Activated T-cell treated with anti-CD3 and anti-CD28 coated beads, Interleukin-2, amount 50 U/mL, for 72 hours (primary cell): Measurements from ENCODE around the gene CEND1. TPM values are rescaled to one million over a fixed set of nuclear protein-coding genes. Genes with fewer than 3 reads are reported as not detected.
"Not testable (repeated sequence)": the region's sequence is repeated elsewhere in the genome, so short reads cannot be mapped to it uniquely, and the experiment has no call there.

Experiments
- ATAC-seq, 2 donors: fragments of 150-1000 bp; cut with Tn5 transposase; replicated peaks in 1 of 2; 2 replicates each; pipeline ENCODE4 v1.10.0; 2021; ENCODE audit warnings: moderate library complexity in 2 of 2, mild to moderate bottlenecking in 1 of 2
- DNase-seq, 2 donors: peaks; one replicate each; pipeline ENCODE4 v3.0.0; 2021 to 2022; ENCODE audit warnings: mixed read lengths in 1 of 2
- H3K27ac Mint-ChIP-seq: one replicate; pipeline ENCODE4 v1.8.0; 2022; ENCODE audit warnings: mild to moderate bottlenecking, moderate library complexity, mixed read lengths
- H3K27me3 Mint-ChIP-seq: one replicate; pipeline ENCODE4 v1.8.0; 2022; ENCODE audit warnings: low read depth, mixed read lengths
- H3K36me3 Mint-ChIP-seq, 2 donors: one replicate each; pipeline ENCODE4 v1.8.0; 2022; ENCODE audit warnings: mixed read lengths in 2 of 2, mild to moderate bottlenecking in 1 of 2; ENCODE audit not compliant: insufficient read depth in 2 of 2
- H3K4me1 Mint-ChIP-seq: one replicate; pipeline ENCODE4 v1.8.0; 2022; ENCODE audit warnings: low read depth, mixed read lengths
- H3K4me3 Mint-ChIP-seq, 2 donors: one replicate each; pipeline ENCODE4 v1.8.0; 2022; ENCODE audit warnings: mild to moderate bottlenecking in 2 of 2, mixed read lengths in 2 of 2, moderate library complexity in 2 of 2
- H3K9me3 Mint-ChIP-seq, 2 donors: one replicate each; pipeline ENCODE4 v1.8.0; 2022; ENCODE audit warnings: mixed read lengths in 2 of 2
- total RNA-seq, 2 donors: library from RNA; stranded (reverse); gene quantifications; one replicate each; pipeline ENCODE4 v1.2.3, GENCODE V29; 2022

The CEND1 gene
- total RNA-seq, 2 donors from 2014 or later: 1.4 to 1.6 TPM

DNA sequence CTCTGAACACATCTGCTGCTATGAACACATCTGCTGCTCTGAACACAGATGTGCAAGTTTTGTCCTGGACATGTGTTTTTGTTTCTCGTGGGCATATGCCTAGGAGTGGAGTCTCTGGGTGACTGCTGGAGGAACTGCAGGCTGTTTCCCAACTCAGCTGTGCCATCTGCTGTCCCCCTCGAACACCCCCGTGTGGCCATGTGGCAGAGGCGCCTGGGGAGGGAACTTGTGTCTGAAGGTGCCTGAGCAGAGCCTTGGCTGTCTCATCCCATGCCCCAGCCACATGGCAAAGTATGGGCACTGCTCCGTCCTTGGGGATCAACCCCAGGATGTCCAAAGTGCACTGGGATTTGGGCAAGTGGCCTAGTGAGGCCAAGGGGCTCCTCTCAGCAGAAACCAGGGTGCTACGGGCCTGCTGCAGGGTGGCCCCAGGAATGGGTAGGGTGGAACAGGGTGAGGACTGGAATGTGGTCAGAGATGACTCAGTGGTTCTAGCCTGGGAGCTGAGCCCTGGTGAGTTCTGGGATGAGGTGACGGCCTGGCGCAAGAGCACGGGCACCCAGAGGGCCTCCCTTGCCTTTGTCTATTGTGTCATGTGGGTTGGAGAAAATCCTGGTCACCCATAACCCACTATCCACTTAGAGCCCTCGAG is 27.3 kb downstream of the CEND1 start:
- H3K27ac Mint-ChIP-seq: no peak overlapping the region
- DNase-seq (no peak), ATAC-seq (no peak)
- H3K36me3 Mint-ChIP-seq: peaks cover 0 to 15% of the 10 kb centered on the region in 2 donors
- peaks cover 17% of the 10 kb centered on the region for H3K4me1 Mint-ChIP-seq
- H3K9me3 Mint-ChIP-seq: no peaks in the 10 kb centered on the region
- no peaks in the 10 kb centered on the region for H3K27me3 Mint-ChIP-seq
- H3K4me3 Mint-ChIP-seq: no peak overlapping the region

DNA sequence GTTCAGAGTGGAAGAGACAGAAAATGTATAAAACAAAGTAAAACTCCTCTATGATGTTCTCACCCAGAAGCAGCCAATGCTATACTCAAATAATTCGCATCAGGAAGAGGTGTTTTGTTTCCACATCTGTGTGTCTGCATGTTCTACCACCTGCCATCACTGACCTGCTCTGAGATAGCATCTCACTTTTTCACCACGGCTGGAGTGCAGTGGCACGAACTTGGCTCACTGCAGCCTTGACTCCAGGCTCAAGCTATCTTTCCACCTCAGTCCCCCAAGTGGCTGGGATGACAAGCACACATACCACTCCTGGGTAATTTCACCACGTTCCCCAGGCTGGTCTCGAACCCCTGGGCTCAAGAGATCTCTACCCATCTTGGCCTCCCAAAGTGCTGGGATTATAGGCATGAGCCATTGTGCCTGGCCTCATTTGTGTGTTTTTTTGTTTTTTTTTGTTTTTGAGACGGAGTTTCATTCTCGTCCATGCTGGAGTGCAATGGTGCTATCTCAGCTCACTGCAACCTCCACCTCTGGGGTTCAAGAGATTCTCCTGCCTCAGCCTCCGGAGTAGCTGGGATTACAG is 28.3 kb downstream of the CEND1 start:
- no peak for ATAC-seq
- peaks cover 0 to 21% of the 10 kb centered on the region in 2 donors for H3K36me3 Mint-ChIP-seq
- no peak overlapping the region for H3K4me3 Mint-ChIP-seq
- no peaks in the 10 kb centered on the region for H3K27me3 Mint-ChIP-seq
- peaks cover 13% of the 10 kb centered on the region for H3K4me1 Mint-ChIP-seq
- no peak overlapping the region for H3K27ac Mint-ChIP-seq
- DNase-seq: no peak
- no peaks in the 10 kb centered on the region for H3K9me3 Mint-ChIP-seq

DNA sequence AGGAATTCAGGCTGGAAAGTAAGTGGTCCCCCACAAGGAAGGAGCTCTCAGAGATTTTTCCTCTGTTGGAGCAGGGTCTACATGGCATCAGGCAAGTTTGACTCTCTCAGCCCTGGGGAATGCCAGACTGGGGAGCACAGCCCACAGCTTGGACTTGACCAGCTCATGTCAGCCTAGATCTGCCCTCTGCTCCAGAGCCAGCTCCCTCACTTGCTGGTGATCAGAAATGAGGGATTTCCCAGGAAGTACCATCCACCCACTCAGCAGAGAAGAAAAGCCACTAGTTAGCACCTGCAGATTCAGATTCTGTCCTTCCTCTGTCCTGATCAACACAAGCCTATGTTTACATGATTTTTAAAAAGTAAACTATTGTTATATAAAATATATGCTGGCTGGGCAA is 29.7 kb downstream of the CEND1 start:
- Mint-ChIP-seq H3K27ac (no peak overlapping the region), H3K27me3 (no peaks in the 10 kb centered on the region)

DNA sequence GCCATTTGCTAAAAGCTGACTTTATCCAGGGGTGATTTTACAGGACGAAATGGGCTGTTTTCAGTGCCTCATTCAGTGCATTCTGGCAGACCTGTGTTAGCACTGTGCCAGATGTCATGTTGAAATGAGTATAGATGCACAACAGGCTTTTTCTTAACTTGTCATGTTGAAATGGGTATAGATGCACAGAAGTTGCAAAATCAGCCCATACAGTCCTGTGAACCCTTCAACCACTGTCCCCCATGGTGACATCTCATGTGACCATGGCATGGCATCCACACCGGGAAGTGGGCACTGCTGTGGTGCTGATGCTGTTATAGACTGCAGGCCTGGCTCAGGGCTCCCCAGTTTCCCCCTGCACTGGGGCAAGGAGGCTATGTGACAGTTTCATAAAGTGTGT is 40.2 kb downstream of the CEND1 start:
- Mint-ChIP-seq H3K27ac (peak overlapping the region; percentile 72), H3K36me3 (peaks cover 0 to 2% of the 10 kb centered on the region in 2 donors), H3K9me3 (no peaks in the 10 kb centered on the region), H3K4me1 (peaks cover 12% of the 10 kb centered on the region), H3K27me3 (no peaks in the 10 kb centered on the region), H3K4me3 (peak overlapping the region; percentile 40 to 63)
- ATAC-seq (no peak), DNase-seq (no peak)

More for the DNA sequence above, 29.7 kb downstream of the CEND1 start:
- H3K9me3 Mint-ChIP-seq: no peaks in the 10 kb centered on the region
- H3K4me1 Mint-ChIP-seq: peaks cover 4% of the 10 kb centered on the region
- no peak for DNase-seq
- H3K4me3 Mint-ChIP-seq: no peak overlapping the region
- H3K36me3 Mint-ChIP-seq: peaks cover 0 to 22% of the 10 kb centered on the region in 2 donors
- no peak for ATAC-seq

DNA sequence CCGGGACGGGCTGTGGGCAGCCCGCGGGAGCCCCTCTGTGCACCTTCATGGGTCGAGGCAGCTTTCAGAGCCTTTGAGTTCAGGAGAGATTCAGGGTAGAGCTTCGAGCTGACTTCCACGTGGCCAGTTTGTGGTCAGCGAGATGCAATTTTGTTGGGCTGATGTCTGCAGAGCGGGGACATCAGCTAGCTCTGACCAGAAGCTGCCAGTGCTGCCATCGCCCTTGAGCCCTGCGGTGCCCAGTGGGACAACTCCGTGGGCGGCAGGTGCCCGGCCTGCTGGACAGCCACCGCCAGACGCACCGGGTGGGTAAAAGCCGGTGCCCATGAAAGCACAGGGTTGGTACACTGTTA is 41.9 kb downstream of the CEND1 start:
- no peak for DNase-seq
- peaks cover 0 to 2% of the 10 kb centered on the region in 2 donors for H3K36me3 Mint-ChIP-seq
- peaks cover 12% of the 10 kb centered on the region for H3K4me1 Mint-ChIP-seq
- no peaks in the 10 kb centered on the region for H3K9me3 Mint-ChIP-seq
- peak overlapping the region; percentile 87 for H3K27ac Mint-ChIP-seq
- no peaks in the 10 kb centered on the region for H3K27me3 Mint-ChIP-seq
- ATAC-seq: peak in 1 of 2 donors; percentile 3
- peak overlapping the region; percentile 91 to 94 for H3K4me3 Mint-ChIP-seq

DNA sequence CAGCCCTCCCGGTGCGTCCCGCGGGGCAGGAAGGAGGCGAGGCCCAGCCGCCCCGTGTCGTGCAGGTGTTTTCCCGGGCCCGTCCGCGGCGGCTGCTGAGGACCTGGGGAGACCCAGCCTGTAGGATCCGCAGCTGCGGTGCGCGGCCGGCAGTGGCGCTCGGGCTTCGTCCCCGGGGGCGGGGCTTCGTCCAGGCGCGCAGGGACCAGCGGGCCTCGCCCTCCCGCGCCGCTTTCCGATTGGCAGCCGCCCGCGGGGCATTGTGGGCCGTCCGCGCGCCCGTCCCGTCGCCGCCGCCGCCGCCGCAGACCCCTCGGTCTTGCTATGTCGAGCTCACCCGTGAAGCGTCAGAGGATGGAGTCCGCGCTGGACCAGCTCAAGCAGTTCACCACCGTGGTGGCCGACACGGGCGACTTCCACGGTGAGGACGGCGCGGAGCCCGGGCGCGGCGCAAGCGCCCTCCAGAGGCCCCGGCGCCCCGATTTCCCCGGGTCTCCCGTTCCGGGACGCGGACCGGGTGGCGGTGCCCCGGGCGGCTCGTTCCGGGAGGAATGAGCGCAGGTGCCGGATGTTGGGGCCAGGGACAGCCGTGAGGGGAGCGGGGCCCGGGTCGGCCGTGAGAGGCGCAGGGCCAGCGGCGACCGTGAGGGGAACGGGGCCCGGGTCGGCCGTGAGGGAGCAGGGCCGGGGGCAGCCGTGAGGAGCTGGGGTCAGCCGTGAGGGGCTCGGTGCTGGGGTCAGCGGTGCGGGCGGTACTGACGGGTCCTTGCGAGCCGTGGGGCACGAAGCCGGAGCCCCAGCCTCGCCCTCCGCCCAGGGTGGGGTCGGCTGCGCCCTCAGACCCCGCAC is 42.5 kb downstream of the CEND1 start, which contains the start of gene TALDO1:
TALDO1 (plus strand) TSS at position 307 of the 849 bp plus-strand sequence; CDS start at position 325, 18 bp downstream.
- H3K9me3 Mint-ChIP-seq: no peaks in the 10 kb centered on the region
- no peaks in the 10 kb centered on the region for H3K27me3 Mint-ChIP-seq
- peak within 1 kb of the TSS; percentile 91 to 94 for H3K4me3 Mint-ChIP-seq
- H3K4me1 Mint-ChIP-seq: peaks cover 12% of the 10 kb centered on the region
- peak within 1 kb of the TSS; percentile 87 for H3K27ac Mint-ChIP-seq
- H3K36me3 Mint-ChIP-seq: peaks cover 0 to 2% of the 10 kb centered on the region in 2 donors
- peak; percentile 94 to 96 for ATAC-seq
- DNase-seq: peak; percentile 94 to 96

DNA sequence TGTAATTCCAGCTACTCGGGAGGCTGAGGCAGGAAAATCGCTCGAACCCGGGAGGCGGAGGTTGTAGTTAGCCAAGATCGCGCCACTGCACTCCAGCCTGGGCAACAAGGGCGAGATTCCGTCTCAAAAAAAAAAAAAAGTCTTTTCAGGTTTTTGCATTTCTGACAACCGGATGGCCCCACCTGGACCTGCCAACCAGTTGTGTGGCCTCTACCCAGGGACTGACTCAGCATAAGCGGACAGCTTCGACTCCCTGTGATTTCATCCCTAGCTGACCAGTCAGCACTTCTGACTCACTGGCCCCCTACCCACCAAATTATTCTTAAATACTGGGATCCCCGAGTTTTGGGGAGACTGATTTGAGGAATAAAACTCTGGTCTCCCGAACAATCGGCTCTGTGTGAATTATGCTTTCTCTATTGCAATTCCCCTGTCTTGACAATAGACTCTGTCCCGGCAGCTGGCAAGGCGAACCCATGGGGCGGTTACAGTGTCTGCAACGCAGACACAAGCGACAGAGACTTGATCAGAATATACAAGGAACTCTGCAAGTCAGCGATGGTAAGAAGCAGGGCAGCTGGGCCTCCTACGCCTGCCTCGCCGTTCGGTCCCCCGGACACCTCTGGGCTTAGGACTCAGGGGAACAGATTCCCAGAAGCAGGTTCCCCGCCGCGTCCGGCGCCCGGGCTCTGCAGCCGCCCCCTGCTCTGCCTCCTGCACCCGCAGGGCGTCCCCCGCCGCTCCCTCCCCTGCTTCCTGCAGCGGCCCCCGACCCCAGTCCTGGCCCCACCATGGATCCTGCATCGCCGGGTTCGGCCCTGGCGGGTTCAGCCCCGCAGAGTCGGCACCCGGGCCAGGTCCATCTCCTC is 43.4 kb downstream of the CEND1 start:
- DNase-seq (peak in 1 of 2 donors; percentile 32), ATAC-seq (peak; percentile 26 to 58)
- no peak overlapping the region for H3K27ac Mint-ChIP-seq
- no peaks in the 10 kb centered on the region for H3K27me3 Mint-ChIP-seq
- H3K36me3 Mint-ChIP-seq: no peaks in the 10 kb centered on the region
- peak overlapping the region; percentile 91 to 94 for H3K4me3 Mint-ChIP-seq
- peaks cover 12% of the 10 kb centered on the region for H3K4me1 Mint-ChIP-seq
- H3K9me3 Mint-ChIP-seq: no peaks in the 10 kb centered on the region

DNA sequence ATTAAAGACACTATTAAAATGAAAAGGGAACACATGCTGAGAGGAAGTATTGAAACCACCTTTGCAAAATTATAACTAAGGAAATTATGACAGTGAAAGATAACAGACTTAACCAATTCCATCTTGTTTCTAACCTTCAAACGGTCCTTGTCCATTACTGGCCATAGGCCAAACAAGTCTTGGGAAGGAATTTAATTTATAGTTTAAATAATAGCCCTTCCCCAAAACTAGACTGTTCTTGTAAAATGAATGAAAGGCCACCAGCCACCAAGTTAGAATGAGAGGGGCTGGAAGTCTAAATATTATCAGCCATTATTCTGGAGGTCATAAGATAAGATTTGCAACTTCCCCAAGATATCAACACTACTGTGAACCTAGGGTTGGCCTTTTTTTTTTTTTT is 44.5 kb downstream of the CEND1 start:
- ATAC-seq (no peak), DNase-seq (no peak)
- H3K9me3 Mint-ChIP-seq: no peaks in the 10 kb centered on the region
- H3K27ac Mint-ChIP-seq: no peak overlapping the region
- H3K4me3 Mint-ChIP-seq: no peak overlapping the region
- H3K4me1 Mint-ChIP-seq: peaks cover 12% of the 10 kb centered on the region
- no peaks in the 10 kb centered on the region for H3K27me3 Mint-ChIP-seq
- H3K36me3 Mint-ChIP-seq: no peaks in the 10 kb centered on the region

DNA sequence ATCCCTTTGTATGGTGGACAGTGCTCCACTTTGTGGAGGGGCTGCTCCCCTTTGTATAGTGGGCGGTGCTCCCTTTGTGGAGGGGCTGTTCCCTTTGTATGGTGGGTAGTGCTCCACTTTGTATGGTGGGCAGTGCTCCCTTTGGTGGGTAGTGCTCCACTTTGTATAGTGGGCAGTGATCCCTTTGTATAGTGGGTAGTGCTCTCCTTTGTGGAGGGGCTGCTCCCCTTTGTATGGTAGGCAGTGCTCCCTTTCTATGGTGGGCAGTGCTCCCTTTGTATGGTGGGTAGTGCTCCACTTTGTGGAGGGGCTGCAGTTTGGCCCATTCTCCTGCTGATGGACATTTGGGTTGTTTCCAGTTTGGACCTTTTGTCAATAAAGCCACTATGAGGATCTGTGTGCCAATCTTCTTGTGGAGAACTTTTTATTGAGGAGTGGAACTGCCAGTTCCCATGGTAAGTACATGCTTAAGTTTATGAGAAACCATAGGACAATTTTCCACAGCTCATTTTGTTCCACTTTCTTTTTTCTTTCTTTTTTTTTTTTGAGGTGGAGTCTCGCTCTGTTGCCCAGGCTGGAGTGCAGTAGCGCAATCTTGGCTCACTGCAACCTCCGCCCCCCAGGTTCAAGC is 47.2 kb downstream of the CEND1 start:
- no peaks in the 10 kb centered on the region for H3K36me3 Mint-ChIP-seq
- no peaks in the 10 kb centered on the region for H3K27me3 Mint-ChIP-seq
- H3K4me1 Mint-ChIP-seq: peaks cover 8% of the 10 kb centered on the region
- ATAC-seq (no peak), DNase-seq (no peak)
- no peaks in the 10 kb centered on the region for H3K9me3 Mint-ChIP-seq
- no peak overlapping the region for H3K4me3 Mint-ChIP-seq
- no peak overlapping the region for H3K27ac Mint-ChIP-seq

DNA sequence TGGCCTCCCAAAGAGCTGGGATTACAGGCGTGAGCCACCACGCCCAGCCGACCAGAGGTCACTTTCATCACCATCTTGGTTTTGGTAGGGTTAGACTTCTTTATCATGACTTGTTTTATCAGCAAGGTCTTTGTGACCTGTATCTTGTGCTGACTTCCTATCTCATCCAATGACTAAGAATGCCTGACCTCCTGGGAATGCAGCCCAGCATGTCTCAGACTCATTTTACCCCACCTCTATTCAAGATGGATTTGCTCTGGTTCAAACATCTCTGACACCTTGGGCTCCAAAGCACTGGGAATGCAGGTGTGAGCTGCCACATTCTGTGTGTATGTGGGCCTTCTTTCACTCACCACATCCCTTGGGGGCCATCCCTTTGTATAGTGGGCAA is 47.7 kb downstream of the CEND1 start:
- ATAC-seq: no peak
- no peaks in the 10 kb centered on the region for H3K27me3 Mint-ChIP-seq
- no peak overlapping the region for H3K4me3 Mint-ChIP-seq
- H3K9me3 Mint-ChIP-seq: no peaks in the 10 kb centered on the region
- no peak overlapping the region for H3K27ac Mint-ChIP-seq
- H3K36me3 Mint-ChIP-seq: no peaks in the 10 kb centered on the region
- DNase-seq: no peak
- peaks cover 14% of the 10 kb centered on the region for H3K4me1 Mint-ChIP-seq

DNA sequence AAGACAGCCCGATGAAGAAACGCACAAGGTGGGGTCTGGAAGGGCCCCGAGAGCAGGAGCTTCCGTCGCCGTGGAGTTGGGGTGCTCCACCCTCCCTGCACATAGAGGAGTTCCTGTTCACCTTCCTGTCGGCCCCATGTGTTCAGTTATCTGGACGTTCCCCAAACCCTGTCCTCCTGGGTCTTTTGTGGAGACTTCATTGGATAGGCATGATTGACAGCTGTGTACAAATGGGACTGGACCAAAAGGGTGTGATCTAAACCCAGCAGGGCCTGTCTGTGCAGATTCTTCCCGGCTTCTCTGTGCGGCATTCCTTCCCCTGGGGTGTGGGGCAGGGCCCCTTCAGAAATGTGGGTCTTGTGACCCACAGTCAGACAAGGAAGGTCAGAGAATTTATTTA is 52.0 kb downstream of the CEND1 start:
- ATAC-seq: peak in 1 of 2 donors; percentile 43
- not testable (repeated sequence) for H3K9me3 Mint-ChIP-seq, H3K36me3 Mint-ChIP-seq, H3K27me3 Mint-ChIP-seq, DNase-seq
- Mint-ChIP-seq H3K4me3 (peak overlapping the region; percentile 72 to 75), H3K4me1 (peaks cover 17% of the 10 kb centered on the region), H3K27ac (peak overlapping the region; percentile 27)

DNA sequence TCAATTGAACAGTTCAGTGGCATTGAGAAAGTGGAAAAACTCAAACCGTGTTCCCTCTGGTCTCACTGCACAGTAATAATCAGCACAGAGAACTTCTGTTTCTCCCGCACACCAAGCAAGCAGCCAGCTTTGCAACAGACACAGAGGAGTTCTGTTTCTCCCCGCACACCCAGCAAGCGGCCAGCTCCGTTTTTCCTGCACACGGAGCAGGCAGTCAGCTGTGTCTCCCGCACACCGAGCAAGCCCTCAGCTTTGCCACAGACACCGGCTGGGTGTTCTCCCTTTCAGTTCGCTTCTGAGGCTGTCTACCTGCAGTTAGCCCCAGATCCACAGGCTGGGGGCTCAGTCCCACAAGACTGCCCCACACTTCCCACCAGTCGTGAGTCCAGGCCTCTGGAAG is 52.5 kb downstream of the CEND1 start:
- ATAC-seq (peak; percentile 18 to 42), DNase-seq (no peak)
- Mint-ChIP-seq H3K4me1 (peaks cover 17% of the 10 kb centered on the region), H3K27me3 (no peaks in the 10 kb centered on the region), H3K27ac (peak overlapping the region; percentile 27), H3K9me3 (no peaks in the 10 kb centered on the region), H3K36me3 (peaks cover 0 to 2% of the 10 kb centered on the region in 2 donors), H3K4me3 (peak overlapping the region; percentile 72 to 75)
